SHP77 (cell line): Measurements from ENCODE around the gene MSMO1.
"Not testable (repeated sequence)": the region's sequence is repeated elsewhere in the genome, so short reads cannot be mapped to it uniquely, and the experiment has no call there.

Source experiments
- DNase-seq, 2 experiments: peaks; one replicate each; lab custom pipeline; 2025; lab: John Stamatoyannopoulos, UW

Gene MSMO1

DNA sequence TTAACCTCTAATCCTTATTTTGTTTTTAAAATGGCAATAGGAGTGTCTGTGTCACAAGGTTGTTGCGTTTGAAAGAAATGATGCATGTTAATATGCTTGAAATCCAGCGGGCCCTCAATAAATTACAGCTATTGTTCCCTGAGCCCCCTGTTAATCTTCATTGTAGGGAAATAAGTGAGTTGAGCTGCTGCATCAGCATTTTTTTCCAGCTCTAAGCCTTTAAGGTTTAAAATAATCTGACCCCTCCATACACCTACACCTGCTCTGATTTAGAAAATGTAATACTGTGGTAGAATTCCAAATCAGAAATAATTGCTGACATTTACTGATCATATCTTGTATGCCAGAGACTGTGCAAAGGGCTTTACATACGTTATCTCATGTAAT, 2.6 kb upstream of the MSMO1 start:
- no peak for DNase-seq

DNA sequence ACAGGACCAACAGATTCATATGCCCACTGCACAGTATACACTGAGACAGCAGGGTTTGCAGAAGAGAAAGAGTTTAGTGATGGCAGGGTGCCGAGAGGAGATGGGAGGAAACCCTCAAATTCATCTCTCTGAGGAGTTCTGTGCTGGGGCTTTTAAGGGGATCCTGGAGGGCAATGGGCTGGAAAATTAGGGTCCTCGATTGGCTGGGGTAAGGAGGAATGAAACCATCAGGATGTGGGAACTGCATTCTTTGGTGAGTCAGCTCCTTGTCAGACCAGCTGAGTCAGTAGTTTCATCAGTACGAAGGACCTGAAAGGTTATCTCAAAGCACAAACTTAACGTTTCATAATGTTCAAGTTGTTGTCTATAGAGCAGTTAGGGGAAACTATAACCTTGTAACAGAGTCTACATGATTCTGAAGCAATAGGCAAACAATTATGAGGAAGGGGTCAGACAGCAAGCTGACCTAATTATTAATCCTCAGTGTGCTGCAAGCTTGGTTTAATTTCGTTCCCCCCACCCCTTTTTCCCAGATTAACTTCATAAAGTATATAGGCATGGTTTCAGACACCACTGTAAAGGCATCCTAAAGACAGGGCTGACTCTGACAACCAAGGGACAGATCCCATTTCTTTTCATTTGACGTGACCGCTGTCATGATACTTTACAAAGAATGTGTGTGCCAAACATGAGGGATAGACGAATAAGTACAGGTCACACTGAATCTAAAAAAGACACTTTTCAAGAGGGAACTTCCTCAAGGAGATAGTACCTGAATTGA, 1.5 kb upstream of the MSMO1 start:
- peak in 1 of 2 experiments; percentile 3 for DNase-seq

DNA sequence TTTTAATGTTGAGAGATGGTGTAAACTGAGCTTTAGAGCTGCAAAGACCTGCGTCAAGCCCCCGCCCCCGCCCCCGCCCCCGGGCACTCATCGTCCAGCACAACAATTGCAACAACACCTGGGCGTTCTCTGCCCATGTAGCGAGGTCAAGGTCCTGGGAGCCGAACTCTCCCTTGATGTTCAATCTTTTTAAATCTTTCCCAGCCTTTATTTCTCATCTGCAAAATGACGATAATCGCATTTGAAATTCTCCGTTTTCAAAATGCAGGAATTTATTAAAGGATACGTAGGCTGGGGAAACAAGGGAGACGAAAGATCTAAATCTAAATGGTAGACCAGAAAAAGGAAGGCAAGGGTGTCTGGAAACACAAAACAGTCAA, 648 bp upstream of the MSMO1 start:
- DNase-seq: peak; percentile 42 to 44

GRCh38 chr4:165328101-165328425, 594 bp downstream of the MSMO1 start:
- no peak for DNase-seq

DNA sequence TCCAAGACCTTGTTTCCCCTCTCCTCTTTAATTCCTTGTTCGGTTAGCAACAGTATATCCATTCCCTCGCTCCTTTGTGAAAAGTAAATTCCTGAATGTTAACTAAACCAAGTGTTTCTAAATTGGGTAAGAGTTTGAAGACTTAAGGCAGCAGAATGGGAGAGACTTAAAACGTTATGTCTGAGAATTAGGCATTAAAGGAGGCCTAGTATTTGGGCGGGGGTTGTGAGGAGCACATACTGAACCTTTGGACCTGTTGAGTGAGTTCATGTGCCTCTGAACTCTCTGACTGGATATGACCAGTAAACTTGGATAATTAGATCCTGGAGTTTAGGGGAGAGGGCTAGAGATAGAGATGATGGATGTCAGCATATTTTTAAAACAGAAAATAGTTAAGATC, 1.2 kb downstream of the MSMO1 start:
- DNase-seq: no peak

DNA sequence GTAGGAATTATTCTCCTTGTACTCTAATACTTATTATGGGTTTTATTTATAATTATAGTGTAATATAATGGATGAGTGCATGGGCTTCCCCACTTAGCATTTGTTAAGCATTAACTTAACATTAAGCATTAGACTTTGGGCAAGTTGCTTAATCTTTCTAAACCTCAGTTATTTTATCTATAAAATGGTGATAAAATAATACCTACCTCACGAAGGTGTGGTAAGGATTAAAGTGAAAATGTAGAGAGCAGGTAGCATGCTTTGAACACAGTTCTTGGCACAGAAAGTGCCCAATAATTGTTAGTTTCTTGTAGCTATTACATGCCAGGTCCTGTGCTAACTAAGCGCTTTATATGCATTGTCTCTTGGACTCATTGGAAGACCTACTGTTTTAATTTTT, 2.6 kb downstream of the MSMO1 start:
- DNase-seq: no peak

DNA sequence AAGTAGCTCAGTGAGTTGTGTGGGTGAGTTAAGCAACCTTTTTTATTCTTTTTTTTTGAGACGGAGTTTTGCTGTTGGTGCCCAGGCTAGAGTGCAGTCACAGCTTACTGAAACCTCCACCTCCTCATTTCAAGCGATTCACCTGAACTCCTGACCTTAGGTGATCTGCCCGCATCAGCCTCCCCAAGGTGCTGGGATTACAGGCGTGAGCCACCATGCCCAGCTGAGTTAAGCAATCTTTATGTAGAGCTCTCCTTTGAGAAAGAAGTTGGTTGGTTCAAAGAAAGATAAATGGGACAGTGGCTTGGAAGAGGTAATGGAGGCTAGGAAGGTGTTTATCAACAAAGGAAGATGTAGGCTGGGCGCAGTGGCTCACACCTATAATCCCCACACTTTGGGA, 3.2 kb downstream of the MSMO1 start:
- DNase-seq: no peak

GRCh38 chr4:165331359-165331758, 3.9 kb downstream of the MSMO1 start:
- no peak for DNase-seq

DNA sequence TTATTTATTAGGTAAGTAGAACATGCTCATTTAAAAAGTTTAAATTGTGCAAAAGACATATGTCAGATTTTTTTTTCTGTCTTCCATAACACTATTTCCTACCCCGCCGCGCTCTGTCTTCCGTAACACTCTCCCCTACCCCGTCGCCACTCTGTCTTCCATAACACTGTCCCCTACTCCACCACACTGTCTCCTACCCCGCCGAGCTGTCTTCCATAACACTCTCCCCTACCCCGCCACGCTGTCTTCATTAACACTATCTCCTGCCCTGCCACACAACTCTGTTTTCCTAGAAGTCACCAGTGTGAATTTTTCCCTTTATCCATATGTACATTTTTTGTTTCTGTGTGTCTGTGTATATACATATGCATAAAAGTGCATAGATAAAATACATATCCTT, 4.4 kb downstream of the MSMO1 start:
- no peak for DNase-seq

GRCh38 chr4:165332502-165332901, 5.0 kb downstream of the MSMO1 start:
- DNase-seq: no peak

DNA sequence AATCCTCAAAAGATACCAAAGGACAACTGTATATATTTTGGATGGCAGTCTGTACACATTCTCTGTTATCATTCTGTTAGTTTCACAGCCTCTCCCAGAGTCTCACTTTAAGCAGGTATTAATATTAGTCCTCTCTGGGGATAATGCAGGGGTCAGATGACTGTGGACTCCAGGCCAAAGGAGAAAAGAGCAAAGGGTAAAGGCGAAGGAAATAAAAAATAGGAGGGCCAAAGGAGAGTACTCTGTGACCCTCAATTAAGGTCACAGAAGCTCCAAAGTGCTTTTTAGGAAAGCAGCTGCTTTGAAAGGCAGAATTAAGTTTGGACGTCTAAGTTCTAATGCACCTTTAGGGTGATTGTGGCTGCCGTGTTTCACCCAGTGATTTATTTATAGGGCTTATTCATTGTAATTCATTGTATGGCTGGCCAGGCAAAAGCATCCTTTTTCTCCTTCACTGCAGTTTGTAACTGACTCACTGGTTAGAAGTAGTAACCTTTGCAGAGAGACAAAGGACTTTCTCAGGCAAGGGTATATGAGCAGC, 7.8 kb downstream of the MSMO1 start:
- no peak for DNase-seq

- no peak for DNase-seq
Observed at GRCh38 chr4:165336743-165337142, 9.3 kb downstream of the MSMO1 start.

DNA sequence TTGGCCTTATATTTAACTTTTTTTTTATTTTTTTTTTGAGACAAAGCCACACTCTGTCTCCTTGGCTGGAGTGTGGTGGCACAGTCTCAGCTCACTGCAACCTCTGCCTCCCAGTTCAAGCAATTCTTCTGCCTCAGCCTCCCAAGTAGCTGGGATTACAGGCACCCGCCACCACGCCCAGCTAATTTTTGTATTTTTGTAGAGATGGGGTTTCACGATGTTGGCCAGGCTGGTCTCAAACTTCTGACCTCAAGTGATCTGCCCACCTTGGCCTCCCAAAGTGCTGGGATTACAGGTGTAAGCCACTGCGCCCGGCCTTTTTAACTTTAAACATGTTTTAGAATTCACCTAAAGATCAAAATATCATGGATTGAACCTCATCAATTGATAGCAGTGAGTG, 14.9 kb downstream of the MSMO1 start:
- not testable (repeated sequence) for DNase-seq

DNA sequence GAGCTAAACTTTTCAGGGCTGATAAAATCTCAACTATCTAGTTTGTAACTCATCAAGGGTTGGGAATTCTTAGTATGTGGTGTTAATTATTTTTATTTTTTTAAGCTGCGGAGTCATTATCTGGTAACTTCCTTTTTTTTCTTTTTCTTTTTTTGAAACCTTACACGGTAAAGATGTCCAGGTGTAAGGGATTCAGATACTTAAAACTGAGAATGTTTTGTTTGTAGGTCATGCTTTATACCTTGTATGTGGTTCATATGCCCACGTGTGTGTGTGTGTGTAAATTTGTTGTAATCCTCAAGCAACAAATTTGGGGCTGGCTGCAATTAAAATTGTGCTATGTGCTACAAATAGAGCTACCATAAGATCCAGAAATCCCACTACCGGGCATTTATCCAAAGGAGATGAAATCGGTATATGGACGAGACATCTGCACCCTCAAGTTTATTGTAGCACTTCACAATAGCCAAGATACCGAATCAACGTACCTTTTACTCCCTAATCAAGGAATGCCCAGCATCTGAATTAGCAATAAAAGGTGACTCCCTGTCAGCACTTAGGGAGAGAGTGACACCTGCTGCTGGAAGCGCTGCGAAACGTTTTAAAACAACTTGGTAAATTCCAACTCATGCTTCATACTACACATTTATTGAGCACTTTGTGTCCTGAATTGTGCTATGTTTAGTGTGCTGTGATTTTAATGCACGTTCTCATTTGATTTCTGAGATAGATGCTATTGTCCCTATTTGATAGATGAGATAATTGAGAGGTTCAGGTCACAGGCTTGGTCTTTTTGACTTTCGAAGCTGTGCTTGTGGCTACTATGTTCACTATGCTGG, 16.1 kb downstream of the MSMO1 start:
- peak; percentile 16 to 17 for DNase-seq

DNA sequence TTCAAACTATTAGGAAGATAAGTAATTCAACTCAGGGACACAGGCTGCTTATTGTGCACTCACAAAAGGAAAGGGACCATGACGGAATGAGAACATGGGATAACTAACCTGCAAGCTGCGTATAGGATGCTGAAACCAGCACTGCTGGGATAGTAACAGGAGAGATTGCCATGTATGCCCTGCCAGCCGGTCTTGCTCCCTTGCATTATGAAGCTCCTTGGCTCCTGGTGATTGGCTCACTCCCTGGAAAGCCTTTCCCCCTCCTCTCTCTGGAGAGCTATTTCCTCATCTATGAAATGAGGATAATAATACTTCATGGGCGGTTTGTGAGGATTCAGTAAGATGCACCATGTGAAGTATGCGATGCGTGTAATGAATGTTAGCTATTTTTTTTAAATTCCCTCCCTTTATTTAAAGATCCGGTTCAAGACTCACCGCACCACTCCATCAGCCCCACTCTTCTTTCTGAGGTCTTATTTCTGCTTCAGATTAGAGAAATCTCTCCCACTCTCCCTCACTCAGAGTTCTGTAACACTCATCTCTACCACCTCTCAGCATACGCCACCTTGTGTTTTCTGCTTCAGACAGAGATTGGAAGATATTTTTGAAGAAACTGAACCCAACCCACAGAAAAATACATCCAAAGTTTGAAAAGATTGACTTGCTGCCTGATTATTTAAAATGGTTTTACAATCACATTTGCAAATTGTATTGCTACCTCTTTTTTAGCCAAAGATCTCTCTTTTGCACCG, 18.4 kb downstream of the MSMO1 start:
- no peak for DNase-seq

GRCh38 chr4:165347647-165348569, 20.4 kb downstream of the MSMO1 start:
- DNase-seq: no peak

DNA sequence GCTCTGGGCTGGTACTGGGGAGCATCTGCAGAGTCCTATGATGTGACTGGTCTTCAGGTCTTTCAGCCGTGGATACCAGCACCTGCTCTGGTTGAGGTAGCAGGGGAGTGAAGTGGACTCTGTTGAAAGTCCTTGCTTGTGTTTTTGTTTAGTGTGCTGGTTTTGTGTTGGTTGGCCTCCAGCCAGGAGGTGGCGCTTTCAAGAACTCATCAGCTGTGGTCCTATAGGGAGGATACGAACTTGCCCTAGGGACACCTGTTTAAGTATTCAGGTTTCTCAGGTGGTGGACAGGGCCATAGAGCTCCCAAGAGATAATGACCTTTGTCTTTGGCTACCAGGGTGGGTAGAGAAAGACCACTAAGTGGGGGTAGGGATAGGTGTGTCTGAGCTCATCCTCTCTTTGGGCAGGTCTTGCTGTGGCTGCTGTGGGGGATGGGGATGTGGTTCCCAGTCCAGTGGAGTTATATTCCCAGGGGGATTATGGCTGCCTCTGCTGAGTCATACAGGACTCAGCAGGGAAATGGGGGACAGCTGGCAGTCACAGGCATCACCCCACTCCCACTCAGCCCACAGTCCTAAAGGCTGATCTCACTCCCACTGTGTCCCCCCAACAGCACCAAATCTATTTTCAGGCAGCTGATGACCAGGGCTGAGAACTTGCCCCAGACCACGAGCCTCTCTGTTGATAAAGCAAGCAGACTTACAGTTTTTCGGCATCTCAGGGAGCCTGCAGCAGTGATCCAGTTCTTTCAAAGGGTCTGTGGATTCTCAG, 24.1 kb downstream of the MSMO1 start:
- DNase-seq: peak; percentile 23 to 26

GRCh38 chr4:165355900-165356300, 28.4 kb downstream of the MSMO1 start:
- DNase-seq: peak in 1 of 2 experiments; percentile 36

DNA sequence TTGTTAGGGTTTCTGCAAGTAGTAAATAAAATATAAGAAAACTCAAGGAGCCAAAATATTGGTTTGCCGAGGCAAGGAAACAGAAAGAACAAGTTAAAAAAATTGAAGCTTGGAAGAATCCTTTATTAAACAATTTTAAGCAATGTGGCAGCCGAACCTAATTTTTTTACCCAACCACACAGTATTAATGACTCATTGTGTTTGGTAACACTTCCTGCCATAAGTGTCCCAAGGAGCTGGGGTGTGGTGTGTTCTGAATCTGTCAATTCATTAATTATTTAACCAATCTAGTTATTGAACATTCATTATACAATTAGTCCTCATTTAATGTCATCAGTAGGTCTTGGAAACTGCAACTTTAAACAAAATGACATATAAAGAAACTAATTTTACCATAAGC, 32.0 kb downstream of the MSMO1 start:
- no peak for DNase-seq

DNA sequence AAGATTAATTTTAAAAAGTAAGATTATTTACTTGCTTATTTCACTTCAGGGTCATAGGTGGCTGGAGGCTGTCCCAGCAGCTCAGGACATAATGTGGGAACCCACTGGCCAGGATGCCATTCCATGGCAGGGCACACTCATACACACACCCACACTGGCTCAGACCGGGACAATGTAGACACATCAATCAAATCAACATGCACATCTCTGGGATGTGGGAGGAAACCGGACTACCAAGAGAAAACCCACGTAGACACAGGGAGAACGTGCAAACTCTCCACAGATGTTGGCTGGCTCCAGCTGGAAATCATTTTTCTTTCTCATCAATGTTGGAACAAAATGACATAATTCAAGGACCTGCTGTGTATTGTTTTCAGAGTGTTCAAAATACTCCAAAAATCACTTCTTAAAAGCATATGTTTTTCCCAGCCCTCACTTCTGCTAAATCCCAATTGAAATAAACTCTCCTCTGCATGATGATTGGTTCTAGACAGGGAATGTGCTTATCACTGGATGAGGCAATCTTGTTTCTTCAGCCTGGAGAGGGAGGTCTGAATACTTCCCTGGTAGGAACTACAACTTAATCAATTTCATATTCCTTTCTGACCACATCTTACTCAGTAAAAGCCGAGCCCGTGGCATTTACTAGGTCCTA, 32.7 kb downstream of the MSMO1 start:
- no peak for DNase-seq
